Neural cell (in vitro differentiated cells): ENCODE results near the gene CDK15.

ENCODE experiments used
- CTCF ChIP-seq: fragments of 450-650 bp; IDR thresholded peaks from 2 replicates; pipeline ENCODE4 v1.5.1; 2014; ENCODE audit warnings: antibody characterized with exemption, mild to moderate bottlenecking, moderate library complexity; ENCODE audit not compliant: poor library complexity, severe bottlenecking
- EP300 ChIP-seq: fragments of 450-650 bp; conservative IDR thresholded peaks from 2 replicates; pipeline ENCODE4 v1.6.1; 2014; ENCODE audit warnings: antibody characterized with exemption, mild to moderate bottlenecking, moderate library complexity; ENCODE audit not compliant: poor library complexity, severe bottlenecking
- EZH2 ChIP-seq: fragments of 200-600, 300-800 bp; shearing (Covaris generic), sonication (generic); IDR thresholded peaks from 2 replicates; pipeline ENCODE4 v1.6.1; 2014; ENCODE audit warnings: antibody characterized with exemption, low read length, borderline replicate concordance, mild to moderate bottlenecking; ENCODE audit not compliant: insufficient read depth, poor library complexity, severe bottlenecking
- REST ChIP-seq: IDR thresholded peaks from 2 replicates; pipeline ENCODE4 v1.6.1; 2012; ENCODE audit warnings: borderline replicate concordance

- TF ChIP-seq CTCF = no peak
- TF ChIP-seq EP300 = no peak
- TF ChIP-seq REST = no peak
- no peak for TF ChIP-seq EZH2
Measured at GRCh38 chr2:201789395-201789794, 16.9 kb upstream of the CDK15 start.
